Testis (tissue), 3 donors: Measurements from ENCODE around the gene STARD3. TPM values are rescaled to one million over a fixed set of nuclear protein-coding genes. Genes with fewer than 3 reads are reported as not detected.

Source experiments
- DNase-seq: peaks from one replicate; pipeline ENCODE4 v3.0.0-alpha.2; 2019
- H3K27ac ChIP-seq, 2 donors: fragments of 200-600 bp; sonication (generic); one replicate each; pipeline ENCODE4 v1.5.1; 2019
- H3K27me3 ChIP-seq: fragments of 200-600 bp; sonication (generic); one replicate; pipeline ENCODE4 v1.5.1; 2019
- H3K36me3 ChIP-seq: fragments of 200-600 bp; sonication (generic); one replicate; pipeline ENCODE4 v1.5.1; 2017; ENCODE audit warnings: low read depth; ENCODE audit errors: missing control alignments
- H3K4me1 ChIP-seq: fragments of 200-600 bp; sonication (generic); one replicate; pipeline ENCODE4 v1.5.1; 2019
- H3K4me3 ChIP-seq, 2 donors: fragments of 200-600 bp; sonication (generic); one replicate each; pipeline ENCODE4 v1.5.1; 2017 to 2019
- H3K9me3 ChIP-seq: fragments of 200-600 bp; sonication (generic); one replicate; pipeline ENCODE4 v1.5.1; 2017
- CTCF ChIP-seq, 3 experiments: fragments of 450-650 bp in 2 of 3; fragments of 200-600 bp in 1 of 3; sonication (generic) in 1 of 3; IDR thresholded peaks; one replicate each; pipeline ENCODE4 v1.5.1; 2016 to 2019; ENCODE audit warnings: antibody characterized with exemption in 3 of 3, mild to moderate bottlenecking in 2 of 3, moderate library complexity in 1 of 3
- POLR2A ChIP-seq: fragments of 450-650 bp; IDR thresholded peaks from one replicate; pipeline ENCODE4 v1.6.1; 2017; ENCODE audit warnings: antibody characterized with exemption, mild to moderate bottlenecking, moderate library complexity
- WGBS, 2 donors: methylation state at CpG; one replicate each; pipeline ENCODE4 v1.1.5; 2018; 5-methylcytosine and 5-hydroxymethylcytosine counted together
- intact Hi-C: fragments of 100-400 bp; cut with DNase I; formaldehyde crosslinking; loops from one replicate; pipeline ENCODE4 v1.15.1; 2023; ENCODE audit warnings: low total_unique reads
- polyA plus RNA-seq: library from polyadenylated mRNA; stranded (reverse); fragments of 350-450 nt; fragmentation: Illumina TruSeq; extraction: RNeasy Lipid Tissue Mini Kit (QIAGEN cat#74804); gene quantifications from one replicate; pipeline ENCODE4 v1.2.3, GENCODE V29; 2014; ENCODE audit warnings: low read depth, low replicate concordance; ENCODE audit not compliant: insufficient read depth
- total RNA-seq, 2 donors: library from RNA; depleted of rRNA; stranded (reverse); fragments of >200 nt; gene quantifications; one replicate each; pipeline ENCODE4 v1.2.3, GENCODE V29; 2016

Gene STARD3
- total and polyA plus RNA-seq, 3 donors from 2014 or later, result 102 to 352 (median 265) TPM

- intact Hi-C loops, result no loop called here
- TF ChIP-seq POLR2A (no peak), CTCF (IDR thresholded peaks at IDR 0.05) (no peak)
- no peak for DNase-seq
- Histone ChIP-seq H3K36me3 (no peaks in the 10 kb centered on the region), H3K9me3 (no peaks in the 10 kb centered on the region), H3K27me3 (no peaks in the 10 kb centered on the region), H3K27ac (no peak overlapping the region), H3K4me1 (peaks cover 23% of the 10 kb centered on the region), H3K4me3 (no peak overlapping the region)
- WGBS, 2 donors, result 96 to 97% methylated on average over 2 of the region's 2 CpGs
Observed at GRCh38 chr17:39655105-39655504, 18.2 kb downstream of the STARD3 start.

GRCh38 chr17:39658346-39658745 is 21.4 kb downstream of the STARD3 start:
- Histone ChIP-seq H3K9me3 (no peaks in the 10 kb centered on the region), H3K27me3 (no peaks in the 10 kb centered on the region), H3K4me1 (peaks cover 5% of the 10 kb centered on the region), H3K36me3 (no peaks in the 10 kb centered on the region), H3K27ac (no peak overlapping the region), H3K4me3 (no peak overlapping the region)
- 91 to 98% methylated on average over 7 to 11 of the region's 11 CpGs for WGBS, 2 donors
- no peak for DNase-seq
- no peak for TF ChIP-seq POLR2A
- no peak for TF ChIP-seq CTCF (IDR thresholded peaks at IDR 0.05)
- intact Hi-C loops, result no loop called here

- intact Hi-C loops, result no loop called here
- no peak for DNase-seq
- WGBS, 2 donors, result 91 to 97% methylated on average over 2 to 3 of the region's 3 CpGs
- H3K4me1 ChIP-seq, result peaks cover 3% of the 10 kb centered on the region
- H3K36me3 ChIP-seq, result no peaks in the 10 kb centered on the region
- TF ChIP-seq POLR2A, result no peak
- TF ChIP-seq CTCF (IDR thresholded peaks at IDR 0.05), result no peak
- H3K27ac ChIP-seq, result peak overlapping the region in 1 of 2 donors; percentile 69
- H3K27me3 ChIP-seq, result no peaks in the 10 kb centered on the region
- no peaks in the 10 kb centered on the region for H3K9me3 ChIP-seq
- no peak overlapping the region for H3K4me3 ChIP-seq
Observed at GRCh38 chr17:39658760-39659159, 21.8 kb downstream of the STARD3 start.

GRCh38 chr17:39659279-39660010 is 22.5 kb downstream of the STARD3 start:
- Histone ChIP-seq H3K27ac (peak overlapping the region in 1 of 2 donors; percentile 69), H3K9me3 (no peaks in the 10 kb centered on the region), H3K36me3 (no peaks in the 10 kb centered on the region), H3K4me3 (no peak overlapping the region), H3K27me3 (no peaks in the 10 kb centered on the region), H3K4me1 (peaks cover 4% of the 10 kb centered on the region)
- DNase-seq, result no peak
- 57 to 61% methylated on average over 14 to 15 of the region's 15 CpGs for WGBS, 2 donors
- TF ChIP-seq CTCF (IDR thresholded peaks at IDR 0.05) (no peak), POLR2A (no peak)
- intact Hi-C loops, result no loop called here

GRCh38 chr17:39660011-39660360 is 23.0 kb downstream of the STARD3 start:
- no peak overlapping the region for H3K4me3 ChIP-seq
- WGBS, 2 donors, result 74 to 78% methylated on average over 5 of the region's 5 CpGs
- no peaks in the 10 kb centered on the region for H3K27me3 ChIP-seq
- H3K27ac ChIP-seq, result peak overlapping the region; percentile 24 to 69
- no peak for DNase-seq
- peaks cover 4% of the 10 kb centered on the region for H3K4me1 ChIP-seq
- no peaks in the 10 kb centered on the region for H3K36me3 ChIP-seq
- intact Hi-C loops, result no loop called here
- TF ChIP-seq CTCF (IDR thresholded peaks at IDR 0.05) (no peak), POLR2A (no peak)
- no peaks in the 10 kb centered on the region for H3K9me3 ChIP-seq
